KMS-11 (cell line): ENCODE data around the gene C1QL1.
A peak's percentile ranks its signal among the peaks of the same experiment; 100 is the strongest.

ENCODE experiments used
- H2AFZ ChIP-seq: fragments of 200-600 bp; sonication (generic); 2 replicates; pipeline ENCODE4 v1.6.1; 2016; ENCODE audit warnings: antibody characterized with exemption, mixed run types, low read depth
- H3K27ac ChIP-seq: fragments of 200-600 bp; sonication (generic); 2 replicates; pipeline ENCODE4 v1.6.1; 2016; ENCODE audit warnings: mild to moderate bottlenecking, mixed run types
- H3K27me3 ChIP-seq: fragments of 200-600 bp; sonication (generic); 2 replicates; pipeline ENCODE4 v1.6.1; 2017; ENCODE audit warnings: mild to moderate bottlenecking, low read depth, mixed run types, moderate library complexity; ENCODE audit not compliant: insufficient read depth
- H3K36me3 ChIP-seq: fragments of 200-600 bp; sonication (generic); 2 replicates; pipeline ENCODE4 v1.6.1; 2017; ENCODE audit warnings: mild to moderate bottlenecking, mixed run types; ENCODE audit not compliant: insufficient read depth
- H3K4me1 ChIP-seq: fragments of 200-600 bp; sonication (generic); 2 replicates; pipeline ENCODE4 v1.6.1; 2016; ENCODE audit warnings: mild to moderate bottlenecking, low read depth, mixed run types; ENCODE audit not compliant: poor library complexity, severe bottlenecking
- H3K4me2 ChIP-seq: fragments of 200-600 bp; sonication (generic); 2 replicates; pipeline ENCODE4 v1.7.0; 2016; ENCODE audit warnings: mild to moderate bottlenecking, mixed run types
- H3K4me3 ChIP-seq: fragments of 200-600 bp; sonication (generic); IDR thresholded peaks from 2 replicates; pipeline ENCODE4 v1.6.1; 2017; ENCODE audit warnings: low read depth, low read length, mixed read lengths; ENCODE audit not compliant: insufficient read depth
- H3K79me2 ChIP-seq: fragments of 200-600 bp; sonication (generic); 2 replicates; pipeline ENCODE4 v1.6.1; 2016; ENCODE audit warnings: low read depth, mixed run types; ENCODE audit not compliant: insufficient read depth
- H3K9ac ChIP-seq: fragments of 200-600 bp; sonication (generic); 2 replicates; pipeline ENCODE4 v1.6.1; 2016; ENCODE audit warnings: mild to moderate bottlenecking, mixed run types
- H4K20me1 ChIP-seq: fragments of 200-600 bp; sonication (generic); 2 replicates; pipeline ENCODE4 v1.6.1; 2016; ENCODE audit warnings: mild to moderate bottlenecking, mixed run types; ENCODE audit not compliant: insufficient read depth
- TF ChIP-seq, protein P1 (sequence below): fragments of 200-600 bp; sonication (generic); conservative IDR thresholded peaks from 2 replicates; pipeline ENCODE4 v1.6.1; 2017; ENCODE audit warnings: low read depth, mild to moderate bottlenecking, antibody characterized with exemption, low read length, moderate library complexity, mixed read lengths

Gene C1QL1

GRCh38 chr17:44919411-44919810 lies 48.7 kb downstream of the C1QL1 start:
- Histone ChIP-seq H2AFZ (peak overlapping the region; percentile 21; the same call in 1 of the 2 replicates), H3K27me3 (peaks cover 22% of the 10 kb centered on the region), H3K4me1 (peaks cover 9% of the 10 kb centered on the region), H3K4me2 (no peak overlapping the region), H3K79me2 (no peaks in the 10 kb centered on the region), H3K27ac (no peak overlapping the region), H3K9ac (no peak overlapping the region), H3K36me3 (no peaks in the 10 kb centered on the region), H4K20me1 (no peaks in the 10 kb centered on the region), H3K4me3 (no peak overlapping the region)
- TF ChIP-seq, protein P1, sequence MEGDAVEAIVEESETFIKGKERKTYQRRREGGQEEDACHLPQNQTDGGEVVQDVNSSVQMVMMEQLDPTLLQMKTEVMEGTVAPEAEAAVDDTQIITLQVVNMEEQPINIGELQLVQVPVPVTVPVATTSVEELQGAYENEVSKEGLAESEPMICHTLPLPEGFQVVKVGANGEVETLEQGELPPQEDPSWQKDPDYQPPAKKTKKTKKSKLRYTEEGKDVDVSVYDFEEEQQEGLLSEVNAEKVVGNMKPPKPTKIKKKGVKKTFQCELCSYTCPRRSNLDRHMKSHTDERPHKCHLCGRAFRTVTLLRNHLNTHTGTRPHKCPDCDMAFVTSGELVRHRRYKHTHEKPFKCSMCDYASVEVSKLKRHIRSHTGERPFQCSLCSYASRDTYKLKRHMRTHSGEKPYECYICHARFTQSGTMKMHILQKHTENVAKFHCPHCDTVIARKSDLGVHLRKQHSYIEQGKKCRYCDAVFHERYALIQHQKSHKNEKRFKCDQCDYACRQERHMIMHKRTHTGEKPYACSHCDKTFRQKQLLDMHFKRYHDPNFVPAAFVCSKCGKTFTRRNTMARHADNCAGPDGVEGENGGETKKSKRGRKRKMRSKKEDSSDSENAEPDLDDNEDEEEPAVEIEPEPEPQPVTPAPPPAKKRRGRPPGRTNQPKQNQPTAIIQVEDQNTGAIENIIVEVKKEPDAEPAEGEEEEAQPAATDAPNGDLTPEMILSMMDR, result no peak

GRCh38 chr17:44918006-44918405 lies 50.1 kb downstream of the C1QL1 start:
- Histone ChIP-seq H3K27me3 (peaks cover 35% of the 10 kb centered on the region), H3K27ac (no peak overlapping the region), H3K36me3 (no peaks in the 10 kb centered on the region), H3K4me1 (peaks cover 9% of the 10 kb centered on the region), H3K4me3 (no peak overlapping the region), H3K9ac (no peak overlapping the region), H2AFZ (no peak overlapping the region), H4K20me1 (no peaks in the 10 kb centered on the region), H3K79me2 (no peaks in the 10 kb centered on the region), H3K4me2 (no peak overlapping the region)
- TF ChIP-seq, protein P1, result no peak

DNA sequence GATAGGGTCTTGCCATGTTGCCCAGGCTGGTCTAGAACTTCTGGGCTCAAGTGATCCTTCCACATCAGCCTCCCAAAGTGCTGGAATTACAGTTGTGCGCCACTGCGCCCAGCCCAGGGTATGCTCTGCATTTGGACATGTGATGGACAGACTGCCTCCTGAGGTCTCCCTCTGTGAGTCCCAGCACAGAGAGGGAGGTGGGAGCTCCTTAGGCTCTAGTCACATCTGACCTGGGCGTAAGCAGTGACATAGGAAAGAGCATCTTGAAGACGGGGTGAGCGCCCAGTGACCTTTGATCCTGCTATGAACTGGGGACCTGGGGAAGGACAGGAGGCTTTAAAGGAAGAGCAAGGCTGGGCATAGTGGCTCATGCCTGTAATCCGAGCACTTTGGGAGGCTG lies 50.6 kb downstream of the C1QL1 start:
- Histone ChIP-seq H3K79me2 (no peaks in the 10 kb centered on the region), H3K27ac (no peak overlapping the region), H3K4me1 (peaks cover 9% of the 10 kb centered on the region), H3K27me3 (peaks cover 40% of the 10 kb centered on the region), H2AFZ (no peak overlapping the region), H3K4me3 (no peak overlapping the region), H3K9ac (no peak overlapping the region), H3K36me3 (no peaks in the 10 kb centered on the region), H4K20me1 (no peaks in the 10 kb centered on the region), H3K4me2 (no peak overlapping the region)
- TF ChIP-seq, protein P1, result no peak

DNA sequence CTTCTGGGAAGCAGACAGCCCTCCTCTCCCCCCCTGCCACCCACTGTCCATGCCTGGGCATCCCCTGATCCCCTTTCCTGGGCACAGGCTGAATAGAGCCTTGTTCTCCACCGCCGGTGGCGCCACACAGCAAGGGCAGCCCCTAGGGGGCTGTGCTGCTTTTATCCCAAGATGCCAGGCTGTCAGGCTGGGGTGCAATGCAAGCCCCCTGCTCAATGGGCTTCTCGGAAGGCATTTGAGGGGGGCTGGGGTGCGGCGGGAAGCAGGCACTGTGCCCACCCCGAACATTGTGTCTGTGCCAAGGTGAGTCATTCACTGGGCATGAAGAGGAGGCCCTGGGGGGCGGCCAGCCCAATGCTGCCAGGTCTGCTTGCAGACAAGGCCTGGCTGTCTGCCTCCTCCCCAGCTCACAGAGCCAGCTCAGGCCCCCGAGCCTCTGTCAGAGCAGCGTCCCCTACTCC lies 51.3 kb downstream of the C1QL1 start:
- H3K27ac ChIP-seq, result no peak overlapping the region
- peaks cover 9% of the 10 kb centered on the region for H3K4me1 ChIP-seq
- TF ChIP-seq, protein P1, result no peak
- H3K79me2 ChIP-seq, result no peaks in the 10 kb centered on the region
- peaks cover 41% of the 10 kb centered on the region for H3K27me3 ChIP-seq
- H3K4me3 ChIP-seq, result no peak overlapping the region
- no peak overlapping the region for H2AFZ ChIP-seq
- H3K36me3 ChIP-seq, result no peaks in the 10 kb centered on the region
- H3K4me2 ChIP-seq, result no peak overlapping the region
- H3K9ac ChIP-seq, result no peak overlapping the region
- H4K20me1 ChIP-seq, result no peaks in the 10 kb centered on the region
